ENCODE measurements around the gene PLAC1.

- no peak for TF ChIP-seq CTCF (IDR thresholded peaks at IDR 0.05; ENCODE audit: poor library complexity, severe bottlenecking)
- no peak for TF ChIP-seq EP300 (conservative IDR thresholded peaks at IDR 0.05; ENCODE audit: poor library complexity, severe bottlenecking)
- TF ChIP-seq MXI1 (conservative IDR thresholded peaks at IDR 0.05; ENCODE audit: poor library complexity, severe bottlenecking): no peak
- no peak for TF ChIP-seq TAF1 (IDR thresholded peaks at IDR 0.05; ENCODE audit: low read depth)
These were observed 13.8 kb upstream of the PLAC1 start for GRCh38 chrX:134672101-134672500.
